ENCODE results near the gene NEK1. TPM values are rescaled to one million over a fixed set of nuclear protein-coding genes. Genes with fewer than 3 reads are reported as not detected.

The NEK1 gene, protein sequence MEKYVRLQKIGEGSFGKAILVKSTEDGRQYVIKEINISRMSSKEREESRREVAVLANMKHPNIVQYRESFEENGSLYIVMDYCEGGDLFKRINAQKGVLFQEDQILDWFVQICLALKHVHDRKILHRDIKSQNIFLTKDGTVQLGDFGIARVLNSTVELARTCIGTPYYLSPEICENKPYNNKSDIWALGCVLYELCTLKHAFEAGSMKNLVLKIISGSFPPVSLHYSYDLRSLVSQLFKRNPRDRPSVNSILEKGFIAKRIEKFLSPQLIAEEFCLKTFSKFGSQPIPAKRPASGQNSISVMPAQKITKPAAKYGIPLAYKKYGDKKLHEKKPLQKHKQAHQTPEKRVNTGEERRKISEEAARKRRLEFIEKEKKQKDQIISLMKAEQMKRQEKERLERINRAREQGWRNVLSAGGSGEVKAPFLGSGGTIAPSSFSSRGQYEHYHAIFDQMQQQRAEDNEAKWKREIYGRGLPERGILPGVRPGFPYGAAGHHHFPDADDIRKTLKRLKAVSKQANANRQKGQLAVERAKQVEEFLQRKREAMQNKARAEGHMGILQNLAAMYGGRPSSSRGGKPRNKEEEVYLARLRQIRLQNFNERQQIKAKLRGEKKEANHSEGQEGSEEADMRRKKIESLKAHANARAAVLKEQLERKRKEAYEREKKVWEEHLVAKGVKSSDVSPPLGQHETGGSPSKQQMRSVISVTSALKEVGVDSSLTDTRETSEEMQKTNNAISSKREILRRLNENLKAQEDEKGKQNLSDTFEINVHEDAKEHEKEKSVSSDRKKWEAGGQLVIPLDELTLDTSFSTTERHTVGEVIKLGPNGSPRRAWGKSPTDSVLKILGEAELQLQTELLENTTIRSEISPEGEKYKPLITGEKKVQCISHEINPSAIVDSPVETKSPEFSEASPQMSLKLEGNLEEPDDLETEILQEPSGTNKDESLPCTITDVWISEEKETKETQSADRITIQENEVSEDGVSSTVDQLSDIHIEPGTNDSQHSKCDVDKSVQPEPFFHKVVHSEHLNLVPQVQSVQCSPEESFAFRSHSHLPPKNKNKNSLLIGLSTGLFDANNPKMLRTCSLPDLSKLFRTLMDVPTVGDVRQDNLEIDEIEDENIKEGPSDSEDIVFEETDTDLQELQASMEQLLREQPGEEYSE (N-terminal part only)
- 5.8 and 6.0 TPM in 2 replicates for total RNA-seq (2022)
- Bru-seq, nascent RNA: percentile 54 among the genes with signal in this experiment
- percentile 45 among the genes with signal in this experiment for BruChase-seq, experiment 1, labeled RNA remaining after a 6-hour chase
- BruChase-seq, experiment 2, labeled RNA remaining after a 2-hour chase: percentile 47 among the genes with signal in this experiment
- long read RNA-seq: 0 reads

DNA sequence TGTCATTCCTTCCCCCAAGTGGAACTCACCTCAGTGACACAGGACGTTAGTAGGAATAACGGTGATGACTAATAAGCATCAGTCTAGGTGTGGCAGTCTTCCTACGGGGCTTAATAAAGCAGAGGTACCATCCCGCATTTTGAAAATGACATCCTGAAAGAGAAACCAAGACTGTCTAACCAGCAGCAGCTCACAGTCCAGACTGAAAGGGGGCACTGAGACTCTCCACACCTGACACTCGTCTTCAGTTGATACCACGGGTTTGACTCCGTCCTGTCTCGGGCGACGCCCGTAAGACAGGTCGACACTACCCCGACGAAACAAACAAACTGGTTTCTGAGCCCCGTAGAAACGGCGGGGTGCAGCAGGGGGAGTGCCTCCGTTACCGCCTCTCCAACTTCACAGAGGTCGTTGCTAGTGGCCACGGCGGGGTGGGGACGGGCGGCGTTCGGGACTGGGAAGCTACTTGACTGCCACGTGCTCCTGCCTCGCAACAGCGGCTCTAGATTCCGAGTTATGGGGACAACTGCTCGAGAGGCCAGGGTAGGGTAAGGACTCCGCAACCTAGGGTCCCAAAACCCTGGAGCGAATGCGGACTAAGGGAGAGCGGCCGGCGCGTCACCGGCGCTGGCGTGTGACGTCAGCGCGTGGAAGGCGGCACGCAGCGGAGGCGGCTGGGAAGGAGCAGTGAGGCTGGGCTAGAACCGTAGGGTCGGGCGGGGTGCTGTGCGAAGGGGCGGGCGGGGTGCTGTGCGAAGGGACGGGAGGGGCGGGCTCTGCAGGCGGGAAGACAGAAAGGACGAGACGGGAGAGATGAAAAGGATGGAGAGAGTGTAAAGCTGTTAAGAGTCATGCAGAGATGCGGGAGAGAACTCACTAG lies at the start of gene NEK1:
Gene NEK1 (minus strand): TSS at position 593 of the 880 bp plus-strand sequence. CDS start 9,953 bp downstream, outside the sequence.
- CTCF ChIA-PET: interaction anchor here (0.6 to 1.3 kb wide), 5 partner anchors 18 to 433 kb away, joined by 3 to 6 read pairs (median 4); no protein-coding TSS in a partner anchor
- no peaks in the 10 kb centered on the region for H3K9me3 Mint-ChIP-seq (ENCODE audit: low read depth, unreplicated experiment)
- peak within 1 kb of the TSS; percentile 94 for H3K4me3 Mint-ChIP-seq (ENCODE audit: low read depth, unreplicated experiment)
- TF ChIP-seq, protein P1, sequence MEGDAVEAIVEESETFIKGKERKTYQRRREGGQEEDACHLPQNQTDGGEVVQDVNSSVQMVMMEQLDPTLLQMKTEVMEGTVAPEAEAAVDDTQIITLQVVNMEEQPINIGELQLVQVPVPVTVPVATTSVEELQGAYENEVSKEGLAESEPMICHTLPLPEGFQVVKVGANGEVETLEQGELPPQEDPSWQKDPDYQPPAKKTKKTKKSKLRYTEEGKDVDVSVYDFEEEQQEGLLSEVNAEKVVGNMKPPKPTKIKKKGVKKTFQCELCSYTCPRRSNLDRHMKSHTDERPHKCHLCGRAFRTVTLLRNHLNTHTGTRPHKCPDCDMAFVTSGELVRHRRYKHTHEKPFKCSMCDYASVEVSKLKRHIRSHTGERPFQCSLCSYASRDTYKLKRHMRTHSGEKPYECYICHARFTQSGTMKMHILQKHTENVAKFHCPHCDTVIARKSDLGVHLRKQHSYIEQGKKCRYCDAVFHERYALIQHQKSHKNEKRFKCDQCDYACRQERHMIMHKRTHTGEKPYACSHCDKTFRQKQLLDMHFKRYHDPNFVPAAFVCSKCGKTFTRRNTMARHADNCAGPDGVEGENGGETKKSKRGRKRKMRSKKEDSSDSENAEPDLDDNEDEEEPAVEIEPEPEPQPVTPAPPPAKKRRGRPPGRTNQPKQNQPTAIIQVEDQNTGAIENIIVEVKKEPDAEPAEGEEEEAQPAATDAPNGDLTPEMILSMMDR (IDR thresholded peaks at IDR 0.05; ENCODE audit: unreplicated experiment): no peak
- BruUV-seq (replicated peaks): no TSS peak
- peak; percentile 81 for DNase-seq
- no peaks in the 10 kb centered on the region for H3K27me3 Mint-ChIP-seq (ENCODE audit: unreplicated experiment)
- peaks cover 11% of the 10 kb centered on the region for H3K36me3 Mint-ChIP-seq (ENCODE audit: insufficient read depth, unreplicated experiment)
- peaks cover 7% of the 10 kb centered on the region for H3K4me1 Mint-ChIP-seq (ENCODE audit: low read depth, unreplicated experiment)
- intact Hi-C loops (cut with micrococcal nuclease; ENCODE audit: unreplicated experiment): loop anchor here (5.0 to 10.0 kb wide), 2 partner anchors 113 to 435 kb away; no protein-coding TSS in a partner anchor
- H3K27ac Mint-ChIP-seq (ENCODE audit: unreplicated experiment): peak within 1 kb of the TSS; percentile 95

DNA sequence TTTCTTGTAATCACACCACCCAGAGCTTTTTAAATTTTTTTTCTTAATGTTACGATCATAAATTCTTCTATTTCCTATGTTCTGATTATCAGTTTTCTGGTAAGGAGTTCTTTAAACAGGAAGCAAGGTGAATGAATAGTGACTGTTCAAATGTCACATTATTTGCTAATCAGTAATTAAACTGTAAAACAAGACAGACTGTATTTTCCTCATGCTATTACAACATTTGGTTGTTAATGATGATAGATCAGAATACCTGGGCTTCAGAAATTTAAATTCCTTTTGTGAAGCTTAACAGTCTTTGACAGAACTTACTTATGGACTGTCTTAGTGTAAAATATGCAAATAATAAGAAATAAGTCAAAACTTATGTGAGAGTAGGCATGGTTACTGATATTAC lies 49.4 kb upstream of the NEK1 start:
- peak overlapping the region; percentile 85 for H3K4me3 Mint-ChIP-seq (ENCODE audit: low read depth, unreplicated experiment)
- no peaks in the 10 kb centered on the region for H3K9me3 Mint-ChIP-seq (ENCODE audit: low read depth, unreplicated experiment)
- H3K36me3 Mint-ChIP-seq (ENCODE audit: insufficient read depth, unreplicated experiment): peaks cover 21% of the 10 kb centered on the region
- TF ChIP-seq, protein P1 (IDR thresholded peaks at IDR 0.05; ENCODE audit: unreplicated experiment): no peak
- intact Hi-C loops (cut with micrococcal nuclease; ENCODE audit: unreplicated experiment): loop anchor here (2.0 kb wide), 1 partner anchor 39 kb away; no protein-coding TSS in a partner anchor
- peak overlapping the region; percentile 100 for H3K27ac Mint-ChIP-seq (ENCODE audit: unreplicated experiment)
- CTCF ChIA-PET: interaction anchor here (0.6 kb wide), 1 partner anchor 59 kb away, joined by 3 read pairs; no protein-coding TSS in a partner anchor
- H3K27me3 Mint-ChIP-seq (ENCODE audit: unreplicated experiment): no peaks in the 10 kb centered on the region
- DNase-seq: no peak
- peaks cover 27% of the 10 kb centered on the region for H3K4me1 Mint-ChIP-seq (ENCODE audit: low read depth, unreplicated experiment)
- no TSS peak for BruUV-seq (replicated peaks)

DNA sequence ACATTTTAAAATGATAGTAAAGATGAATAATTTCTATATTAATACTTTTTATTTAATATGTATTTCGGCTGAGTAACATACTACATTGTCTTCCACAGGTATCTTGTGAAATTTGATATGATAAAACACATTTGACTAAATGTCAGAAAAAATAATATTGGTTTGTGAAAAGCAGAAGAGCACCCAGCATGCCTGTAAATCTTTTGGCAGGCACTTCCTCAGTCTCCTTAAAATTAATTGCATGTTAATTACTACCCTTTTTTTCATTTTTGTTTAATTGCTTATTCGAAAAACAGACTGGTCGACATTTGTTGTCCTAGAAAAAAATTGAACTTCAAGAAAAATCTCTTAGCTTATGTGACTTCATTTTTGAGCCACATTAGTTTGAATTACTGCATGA lies 48.5 kb upstream of the NEK1 start:
- intact Hi-C loops (cut with micrococcal nuclease; ENCODE audit: unreplicated experiment): loop anchor here (2.0 kb wide), 1 partner anchor 38 kb away; no protein-coding TSS in a partner anchor
- H3K27ac Mint-ChIP-seq (ENCODE audit: unreplicated experiment): peak overlapping the region; percentile 100
- H3K9me3 Mint-ChIP-seq (ENCODE audit: low read depth, unreplicated experiment): no peaks in the 10 kb centered on the region
- H3K4me3 Mint-ChIP-seq (ENCODE audit: low read depth, unreplicated experiment): peak overlapping the region; percentile 85
- H3K27me3 Mint-ChIP-seq (ENCODE audit: unreplicated experiment): no peaks in the 10 kb centered on the region
- H3K36me3 Mint-ChIP-seq (ENCODE audit: insufficient read depth, unreplicated experiment): peaks cover 16% of the 10 kb centered on the region
- no TSS peak for BruUV-seq (replicated peaks)
- DNase-seq: no peak
- CTCF ChIA-PET: interaction anchor here (0.6 to 2.6 kb wide), 2 partner anchors 11 to 58 kb away, joined by 3 to 12 read pairs; no protein-coding TSS in a partner anchor
- peaks cover 23% of the 10 kb centered on the region for H3K4me1 Mint-ChIP-seq (ENCODE audit: low read depth, unreplicated experiment)
- TF ChIP-seq, protein P1 (IDR thresholded peaks at IDR 0.05; ENCODE audit: unreplicated experiment): no peak
